Measurements from ENCODE around the gene APBA1. TPM values are rescaled to one million over a fixed set of nuclear protein-coding genes. Genes with fewer than 3 reads are reported as not detected.

APBA1 gene
- total and polyA plus RNA-seq, 2 of the 4 experiments (the other 2 are of a cell fraction) = 3.8 to 5.1 TPM

GRCh38 chr9:69646810-69647209, 25.4 kb downstream of the APBA1 start:
- dilution Hi-C loops (cut with HindIII; ENCODE audit: low sequenced_read_pairs, unreplicated experiment) = no loop called here
- H3K23ac ChIP-seq (ENCODE audit: low read depth, low read length) = no peak overlapping the region
- no peak overlapping the region for H2AFZ ChIP-seq (replicated peaks; ENCODE audit: low read length, poor library complexity)
- no peaks in the 10 kb centered on the region for H4K20me1 ChIP-seq (ENCODE audit: insufficient read depth, low read length)
- no peak overlapping the region for H3K27ac ChIP-seq (ENCODE audit: insufficient read depth, low read length)
- H2BK120ac ChIP-seq (ENCODE audit: low read depth, low read length) = no peak overlapping the region
- no peak for TF ChIP-seq CEBPB (IDR thresholded peaks at IDR 0.05; ENCODE audit: low read depth, low read length)
- TF ChIP-seq BHLHE40 (IDR thresholded peaks at IDR 0.05; ENCODE audit: low read depth, low read length) = no peak
- no peak for TF ChIP-seq CHD1 (IDR thresholded peaks at IDR 0.05; ENCODE audit: low read depth, low read length)
- TF ChIP-seq MXI1 (IDR thresholded peaks at IDR 0.05; ENCODE audit: borderline replicate concordance, low read depth, low read length) = no peak
- no peak for TF ChIP-seq POLR2A (IDR thresholded peaks at IDR 0.05; ENCODE audit: low read depth, low read length)
- no peak for TF ChIP-seq ELK1 (IDR thresholded peaks at IDR 0.05; ENCODE audit: borderline replicate concordance, low read depth, low read length)
- no peak for TF ChIP-seq CTCF (conservative IDR thresholded peaks at IDR 0.05; ENCODE audit: low read depth, low read length)
- no peak for TF ChIP-seq RCOR1 (IDR thresholded peaks at IDR 0.05; ENCODE audit: insufficient replicate concordance, low read length)
- TF ChIP-seq MAZ (IDR thresholded peaks at IDR 0.05; ENCODE audit: borderline replicate concordance, low read depth, low read length) = no peak
- no peak for TF ChIP-seq USF2 (IDR thresholded peaks at IDR 0.05; ENCODE audit: low read depth, low read length)
- TF ChIP-seq NFE2L2 (IDR thresholded peaks at IDR 0.05; ENCODE audit: low read depth, low read length) = no peak
- H3K27me3 ChIP-seq (ENCODE audit: control insufficient read depth, insufficient read depth, low read length) = no peaks in the 10 kb centered on the region
- H3K9me1 ChIP-seq (ENCODE audit: insufficient read depth, low read length) = peaks cover 15% of the 10 kb centered on the region
- no peak overlapping the region for H2BK15ac ChIP-seq (ENCODE audit: low read depth, low read length)
- H2AK9ac ChIP-seq (replicated peaks; ENCODE audit: low read depth, low read length, poor library complexity) = no peak overlapping the region
- no peak overlapping the region for H3K4ac ChIP-seq (ENCODE audit: low read depth, low read length)
- BruUV-seq (replicated peaks) = no TSS peak
- 0 out of 2 replicates have a peak, but pooled peaks cover 1% of the 10 kb centered on the region for H3K36me3 ChIP-seq (ENCODE audit: control insufficient read depth, insufficient read depth, low read length)
- H3K79me1 ChIP-seq (ENCODE audit: low read depth in 1 of 2, low read length in 2 of 2) = peaks cover 6 to 20% of the 10 kb centered on the region in 2 experiments; a peak in 2 of 4 replicates
- ChIA-PET POLR2A (ENCODE audit: unreplicated experiment) (no interaction called here), CTCF (interaction anchor here (0.6 kb wide), 1 partner anchor 242 kb away, joined by 3 read pairs; no protein-coding TSS in a partner anchor)
- no peaks in the 10 kb centered on the region for H3K9me3 ChIP-seq (ENCODE audit: control insufficient read depth, insufficient read depth, low read length)
- H4K8ac ChIP-seq (ENCODE audit: low read depth in 2 of 2, low read length in 2 of 2) = no peak overlapping the region
- no peak overlapping the region for H4K91ac ChIP-seq (ENCODE audit: insufficient read depth, low read depth, low read length)
- 83% methylated on average over 1 of the region's 3 CpGs; no CpG with 5 or more reads in 1 of the 2 experiments for WGBS, 2 experiments (ENCODE audit: extremely low coverage in 2 of 2, insufficient read length in 1 of 2)
- DNase-seq (no peak), ATAC-seq (ENCODE audit: low read depth) (no peak)
- H3K9ac ChIP-seq (ENCODE audit: low read depth, low read length) = no peak overlapping the region
- peaks cover 7% of the 10 kb centered on the region for H3K4me1 ChIP-seq (ENCODE audit: control insufficient read depth, insufficient read depth, low read length)
- no peak overlapping the region for H2BK5ac ChIP-seq (ENCODE audit: low read depth, low read length, poor library complexity, severe bottlenecking)
- in situ Hi-C loops (cut with MboI; ENCODE audit: low sequenced_read_pairs) = no loop called here
- no peak overlapping the region for H4K5ac ChIP-seq (ENCODE audit: low read depth, low read length)
- intact Hi-C loops (cut with micrococcal nuclease) = no loop called here
- H2AK5ac ChIP-seq (ENCODE audit: low read depth, low read length) = no peak overlapping the region
- no peak overlapping the region for H3K56ac ChIP-seq (ENCODE audit: extremely low read depth, insufficient read depth, low read length)
- no peak overlapping the region for H3K14ac ChIP-seq (replicated peaks; ENCODE audit: low read depth, low read length)
- no peak overlapping the region for H3K18ac ChIP-seq (ENCODE audit: low read depth, low read length)
- H2BK20ac ChIP-seq (ENCODE audit: low read depth, low read length) = no peak overlapping the region
- no peak overlapping the region for H3K4me3 ChIP-seq (ENCODE audit: insufficient read depth, low read depth, low read length)
- no peak overlapping the region for H3K4me2 ChIP-seq (ENCODE audit: low read depth, low read length)

Data from IMR-90 (cell line).